Epidermal melanocyte (primary cell): ENCODE data around the gene NETO1.

Experiments used
- DNase-seq: peaks from one replicate; pipeline ENCODE4 v3.0.0; 2011; ENCODE audit warnings: low spot score; ENCODE audit not compliant: insufficient read length

The NETO1 gene

GRCh38 chr18:72846736-72847533 lies 20.9 kb downstream of the NETO1 start:
- no peak for DNase-seq

GRCh38 chr18:72843743-72844142 lies 24.0 kb downstream of the NETO1 start:
- DNase-seq: no peak

- DNase-seq: no peak
Measured at GRCh38 chr18:72840109-72840508, 27.7 kb downstream of the NETO1 start.

GRCh38 chr18:72834731-72835130 lies 33.1 kb downstream of the NETO1 start:
- no peak for DNase-seq

- DNase-seq: no peak
Measured at GRCh38 chr18:72833471-72833870, 34.3 kb downstream of the NETO1 start.

GRCh38 chr18:72830109-72830508 lies 37.7 kb downstream of the NETO1 start:
- no peak for DNase-seq

GRCh38 chr18:72828601-72829000 lies 39.2 kb downstream of the NETO1 start:
- no peak for DNase-seq

GRCh38 chr18:72826736-72827135 lies 41.1 kb downstream of the NETO1 start:
- DNase-seq: no peak

GRCh38 chr18:72823345-72823744 lies 44.4 kb downstream of the NETO1 start:
- DNase-seq: no peak

GRCh38 chr18:72822202-72822601 lies 45.6 kb downstream of the NETO1 start:
- no peak for DNase-seq

GRCh38 chr18:72820571-72820970 lies 47.2 kb downstream of the NETO1 start:
- DNase-seq: no peak

- DNase-seq: no peak
Measured at GRCh38 chr18:72819050-72819449, 48.7 kb downstream of the NETO1 start.

- no peak for DNase-seq
Measured at GRCh38 chr18:72811047-72811446, 56.7 kb downstream of the NETO1 start.

- DNase-seq: no peak
Measured at GRCh38 chr18:72808680-72809079, 59.1 kb downstream of the NETO1 start.

GRCh38 chr18:72799106-72799505 lies 68.7 kb downstream of the NETO1 start:
- DNase-seq: no peak

GRCh38 chr18:72783530-72783929 lies 84.3 kb downstream of the NETO1 start:
- no peak for DNase-seq

- DNase-seq: no peak
Measured at GRCh38 chr18:72774914-72775313, 92.9 kb downstream of the NETO1 start.

GRCh38 chr18:72772916-72773315 lies 94.9 kb downstream of the NETO1 start:
- DNase-seq: no peak

- DNase-seq: no peak
Measured at GRCh38 chr18:72768681-72769229, 99.0 kb downstream of the NETO1 start.

GRCh38 chr18:72762515-72763122 lies 105.2 kb downstream of the NETO1 start:
- no peak for DNase-seq

GRCh38 chr18:72752220-72752619 lies 115.6 kb downstream of the NETO1 start:
- DNase-seq: no peak

GRCh38 chr18:72742002-72742401 lies 125.8 kb downstream of the NETO1 start:
- DNase-seq: no peak

GRCh38 chr18:72738136-72738535 lies 129.7 kb downstream of the NETO1 start:
- no peak for DNase-seq
